Measurements from ENCODE around the gene GIPC3. TPM values are rescaled to one million over a fixed set of nuclear protein-coding genes. Genes with fewer than 3 reads are reported as not detected.

GIPC3 gene
- polyA plus RNA-seq, 2 of the 4 experiments (the other 2 are of a cell fraction) = 0.05 to 0.12 TPM

DNA sequence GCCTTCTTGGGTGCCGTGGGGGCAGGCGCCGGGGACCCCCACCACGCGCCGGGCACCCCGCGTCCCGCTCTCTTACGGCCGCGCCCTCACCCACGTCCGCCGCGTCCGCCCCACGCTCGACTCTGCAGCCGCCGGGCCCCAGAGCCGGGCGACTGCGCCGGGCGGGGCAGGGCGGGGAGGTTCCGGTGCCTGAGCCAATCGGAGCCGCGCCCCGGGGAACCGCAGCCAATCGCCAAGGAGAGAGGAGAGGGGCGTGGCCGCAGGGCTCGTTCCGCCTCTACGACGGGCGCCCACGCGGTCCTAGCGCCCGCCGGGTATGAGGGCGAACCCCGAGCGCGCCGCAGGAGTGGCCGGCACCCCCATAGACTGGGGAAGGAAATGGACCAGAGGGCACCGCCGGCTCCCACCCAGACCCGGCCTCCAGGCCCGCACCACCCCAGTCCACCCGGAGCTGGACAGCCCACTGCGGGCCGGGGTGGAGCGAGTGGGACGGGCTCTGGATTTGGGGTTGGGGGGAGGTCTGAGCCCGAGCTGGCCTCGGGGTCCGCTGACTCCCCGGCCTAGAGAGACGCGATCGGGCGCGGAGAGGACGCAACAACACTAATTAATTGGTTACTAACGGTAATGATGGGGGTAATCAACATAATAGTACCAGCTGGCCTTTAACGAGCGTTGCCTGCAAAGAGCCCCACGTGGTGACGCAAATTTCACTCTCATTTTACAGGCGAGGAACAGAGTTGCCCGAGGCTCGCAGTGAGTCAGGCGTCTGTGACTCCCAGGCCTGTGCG lies 27.6 kb upstream of the GIPC3 start, which contains the start of gene MFSD12:
Gene MFSD12 (minus strand): TSS at position 126 of the 788 bp plus-strand sequence. CDS start 183 bp downstream, outside the sequence.
- Histone ChIP-seq H3K27ac (peak within 1 kb of the TSS; percentile 89 to 100), H3K9me3 (no peaks in the 10 kb centered on the region), H3K4me2 (peak within 1 kb of the TSS; percentile 98), H3K4me3 (peak within 1 kb of the TSS; percentile 87), H3K4me1 (peaks cover 32% of the 10 kb centered on the region)
- peak; percentile 92 to 94 for ATAC-seq
- WGBS (ENCODE audit: missing lambda C conversion rate) = 1% methylated on average over 18 of the region's 81 CpGs
- FAIRE-seq = no peak
- ChIA-PET POLR2A (interaction anchor here (0.7 to 2.6 kb wide), 3 partner anchors 9 to 16 kb away, joined by 3 to 14 read pairs (median 4); no protein-coding TSS in a partner anchor), CTCF (interaction anchor here (0.7 to 10.0 kb wide), 13 partner anchors 8 to 596 kb away, joined by 3 to 70 read pairs (median 4); partner anchors contain the start of gene HMG20B)
- peak; percentile 92 to 93 for DNase-seq (ENCODE audit: low read depth in 1 of 2, low spot score in 1 of 2)
- TF ChIP-seq BHLHE40 (IDR thresholded peaks at IDR 0.05; ENCODE audit: low read depth, low read length) (no peak), TFCP2L1 (CRISPR knock-in tag; IDR thresholded peaks at IDR 0.05) (0 out of 2 replicates have a peak, but pooled peaks have one; percentile 59), HOXB13 (CRISPR knock-in tag; IDR thresholded peaks at IDR 0.05; ENCODE audit: low read depth) (no peak), CBX2 (IDR thresholded peaks at IDR 0.05; ENCODE audit: borderline replicate concordance, low read depth) (no peak), JUNB (IDR thresholded peaks at IDR 0.05) (no peak), HEYL (CRISPR knock-in tag; IDR thresholded peaks at IDR 0.05) (no peak), FOXS1 (CRISPR knock-in tag; IDR thresholded peaks at IDR 0.05) (no peak), E2F6 (IDR thresholded peaks at IDR 0.05; ENCODE audit: borderline replicate concordance, low read depth) (no peak), HDAC2 (IDR thresholded peaks at IDR 0.05) (no peak), TP53 (CRISPR knock-in tag; IDR thresholded peaks at IDR 0.05) (no peak), SREBF2 (IDR thresholded peaks at IDR 0.05) (no peak), RCOR1 (IDR thresholded peaks at IDR 0.05; ENCODE audit: low read depth, low read length) (no peak), NR3C1 (IDR thresholded peaks at IDR 0.05) (no peak), CHD4 (IDR thresholded peaks at IDR 0.05; ENCODE audit: borderline replicate concordance) (no peak), HOXA7 (CRISPR knock-in tag; IDR thresholded peaks at IDR 0.05) (no peak), NPAS2 (CRISPR knock-in tag; IDR thresholded peaks at IDR 0.05; ENCODE audit: borderline replicate concordance) (no peak), EHMT2 (IDR thresholded peaks at IDR 0.05; ENCODE audit: low read depth) (no peak), NFE2L2 (conservative IDR thresholded peaks at IDR 0.05; ENCODE audit: low read length) (no peak), ZNF302 (CRISPR knock-in tag; IDR thresholded peaks at IDR 0.05) (no peak), CBX8 (IDR thresholded peaks at IDR 0.05) (no peak), RFX5 (IDR thresholded peaks at IDR 0.05) (no peak), EP300 (IDR thresholded peaks at IDR 0.05) (0 out of 5 replicates have a peak, but pooled peaks of 1 of the 2 experiments have one; percentile 21), ZFP36 (IDR thresholded peaks at IDR 0.05; ENCODE audit: borderline replicate concordance, partially characterized antibody) (no peak), ZC3H11A (IDR thresholded peaks at IDR 0.05) (no peak), CEBPB (IDR thresholded peaks at IDR 0.05) (peak in 1 of 2 experiments; percentile 30; a peak in 1 of 4 replicates), EHF (CRISPR knock-in tag; IDR thresholded peaks at IDR 0.05) (no peak), FOSL2 (IDR thresholded peaks at IDR 0.05) (no peak), FOSL2 (CRISPR knock-in tag; IDR thresholded peaks at IDR 0.05) (peak; percentile 85), PBX3 (IDR thresholded peaks at IDR 0.05) (no peak; the same call in 1 of the 2 replicates), POLR2A (IDR thresholded peaks at IDR 0.05; ENCODE audit: low read length) (peak; percentile 56), GATA3 (IDR thresholded peaks at IDR 0.05; ENCODE audit: borderline replicate concordance) (peak; percentile 40; the same call in 1 of the 2 replicates)
- TF ChIP-seq, protein P1, sequence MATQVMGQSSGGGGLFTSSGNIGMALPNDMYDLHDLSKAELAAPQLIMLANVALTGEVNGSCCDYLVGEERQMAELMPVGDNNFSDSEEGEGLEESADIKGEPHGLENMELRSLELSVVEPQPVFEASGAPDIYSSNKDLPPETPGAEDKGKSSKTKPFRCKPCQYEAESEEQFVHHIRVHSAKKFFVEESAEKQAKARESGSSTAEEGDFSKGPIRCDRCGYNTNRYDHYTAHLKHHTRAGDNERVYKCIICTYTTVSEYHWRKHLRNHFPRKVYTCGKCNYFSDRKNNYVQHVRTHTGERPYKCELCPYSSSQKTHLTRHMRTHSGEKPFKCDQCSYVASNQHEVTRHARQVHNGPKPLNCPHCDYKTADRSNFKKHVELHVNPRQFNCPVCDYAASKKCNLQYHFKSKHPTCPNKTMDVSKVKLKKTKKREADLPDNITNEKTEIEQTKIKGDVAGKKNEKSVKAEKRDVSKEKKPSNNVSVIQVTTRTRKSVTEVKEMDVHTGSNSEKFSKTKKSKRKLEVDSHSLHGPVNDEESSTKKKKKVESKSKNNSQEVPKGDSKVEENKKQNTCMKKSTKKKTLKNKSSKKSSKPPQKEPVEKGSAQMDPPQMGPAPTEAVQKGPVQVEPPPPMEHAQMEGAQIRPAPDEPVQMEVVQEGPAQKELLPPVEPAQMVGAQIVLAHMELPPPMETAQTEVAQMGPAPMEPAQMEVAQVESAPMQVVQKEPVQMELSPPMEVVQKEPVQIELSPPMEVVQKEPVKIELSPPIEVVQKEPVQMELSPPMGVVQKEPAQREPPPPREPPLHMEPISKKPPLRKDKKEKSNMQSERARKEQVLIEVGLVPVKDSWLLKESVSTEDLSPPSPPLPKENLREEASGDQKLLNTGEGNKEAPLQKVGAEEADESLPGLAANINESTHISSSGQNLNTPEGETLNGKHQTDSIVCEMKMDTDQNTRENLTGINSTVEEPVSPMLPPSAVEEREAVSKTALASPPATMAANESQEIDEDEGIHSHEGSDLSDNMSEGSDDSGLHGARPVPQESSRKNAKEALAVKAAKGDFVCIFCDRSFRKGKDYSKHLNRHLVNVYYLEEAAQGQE (IDR thresholded peaks at IDR 0.05) = no peak
- TF ChIP-seq, protein P2, sequence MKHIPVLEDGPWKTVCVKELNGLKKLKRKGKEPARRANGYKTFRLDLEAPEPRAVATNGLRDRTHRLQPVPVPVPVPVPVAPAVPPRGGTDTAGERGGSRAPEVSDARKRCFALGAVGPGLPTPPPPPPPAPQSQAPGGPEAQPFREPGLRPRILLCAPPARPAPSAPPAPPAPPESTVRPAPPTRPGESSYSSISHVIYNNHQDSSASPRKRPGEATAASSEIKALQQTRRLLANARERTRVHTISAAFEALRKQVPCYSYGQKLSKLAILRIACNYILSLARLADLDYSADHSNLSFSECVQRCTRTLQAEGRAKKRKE (CRISPR knock-in tag; IDR thresholded peaks at IDR 0.05; ENCODE audit: low read depth) = no peak
- TF ChIP-seq, protein P3, sequence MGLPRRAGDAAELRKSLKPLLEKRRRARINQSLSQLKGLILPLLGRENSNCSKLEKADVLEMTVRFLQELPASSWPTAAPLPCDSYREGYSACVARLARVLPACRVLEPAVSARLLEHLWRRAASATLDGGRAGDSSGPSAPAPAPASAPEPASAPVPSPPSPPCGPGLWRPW (IDR thresholded peaks at IDR 0.05) = no peak
- TF ChIP-seq, protein P4, sequence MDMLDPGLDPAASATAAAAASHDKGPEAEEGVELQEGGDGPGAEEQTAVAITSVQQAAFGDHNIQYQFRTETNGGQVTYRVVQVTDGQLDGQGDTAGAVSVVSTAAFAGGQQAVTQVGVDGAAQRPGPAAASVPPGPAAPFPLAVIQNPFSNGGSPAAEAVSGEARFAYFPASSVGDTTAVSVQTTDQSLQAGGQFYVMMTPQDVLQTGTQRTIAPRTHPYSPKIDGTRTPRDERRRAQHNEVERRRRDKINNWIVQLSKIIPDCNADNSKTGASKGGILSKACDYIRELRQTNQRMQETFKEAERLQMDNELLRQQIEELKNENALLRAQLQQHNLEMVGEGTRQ (IDR thresholded peaks at IDR 0.05) = peak; percentile 67; the same call in 1 of the 2 replicates
- TF ChIP-seq, protein P5, sequence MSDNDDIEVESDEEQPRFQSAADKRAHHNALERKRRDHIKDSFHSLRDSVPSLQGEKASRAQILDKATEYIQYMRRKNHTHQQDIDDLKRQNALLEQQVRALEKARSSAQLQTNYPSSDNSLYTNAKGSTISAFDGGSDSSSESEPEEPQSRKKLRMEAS (IDR thresholded peaks at IDR 0.05) = peak; percentile 94
